ENCODE results near the gene MROH9. TPM values are rescaled to one million over a fixed set of nuclear protein-coding genes. Genes with fewer than 3 reads are reported as not detected.
"Not testable (repeated sequence)": the region's sequence is repeated elsewhere in the genome, so short reads cannot be mapped to it uniquely, and the experiment has no call there.

Gene MROH9, protein sequence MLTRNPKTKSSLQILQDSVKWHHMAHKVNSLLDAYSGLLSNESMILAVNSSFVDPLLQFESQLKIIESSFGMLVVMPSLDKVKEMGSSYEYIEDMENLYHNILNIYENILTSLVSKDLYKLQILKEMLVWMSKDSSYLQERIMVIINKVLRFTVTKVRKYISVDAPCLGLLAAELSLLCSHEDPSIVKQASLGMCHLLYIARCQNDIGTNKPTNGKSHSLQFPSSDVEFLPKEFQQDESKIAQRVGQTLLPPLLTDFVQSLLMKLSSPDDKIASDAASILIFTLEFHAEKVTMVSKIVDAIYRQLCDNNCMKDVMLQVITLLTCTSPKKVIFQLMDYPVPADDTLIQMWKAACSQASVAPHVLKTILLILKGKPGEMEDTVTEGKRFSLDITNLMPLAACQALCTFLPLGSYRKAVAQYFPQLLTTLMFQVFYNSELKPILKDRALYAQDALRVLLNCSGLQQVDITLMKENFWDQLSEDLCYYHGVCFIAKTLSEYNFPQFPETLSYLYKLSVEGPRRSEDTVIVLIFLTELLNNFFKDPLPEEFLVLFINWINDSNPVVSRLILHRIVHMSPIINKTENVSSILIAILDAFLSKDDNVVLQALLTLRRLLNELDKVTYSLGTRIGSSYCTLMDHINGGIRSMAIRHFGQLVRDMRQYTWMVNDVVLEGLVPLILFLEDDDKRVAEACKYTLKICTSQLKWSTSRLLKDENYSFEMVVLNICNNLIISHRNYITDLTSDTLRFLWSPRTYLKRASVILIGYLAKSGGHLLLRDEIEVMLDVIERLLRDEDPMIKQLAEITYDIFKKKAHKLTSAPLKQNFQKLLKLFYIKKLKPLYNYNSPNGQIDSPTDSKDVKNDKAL
- total RNA-seq = not detected

DNA sequence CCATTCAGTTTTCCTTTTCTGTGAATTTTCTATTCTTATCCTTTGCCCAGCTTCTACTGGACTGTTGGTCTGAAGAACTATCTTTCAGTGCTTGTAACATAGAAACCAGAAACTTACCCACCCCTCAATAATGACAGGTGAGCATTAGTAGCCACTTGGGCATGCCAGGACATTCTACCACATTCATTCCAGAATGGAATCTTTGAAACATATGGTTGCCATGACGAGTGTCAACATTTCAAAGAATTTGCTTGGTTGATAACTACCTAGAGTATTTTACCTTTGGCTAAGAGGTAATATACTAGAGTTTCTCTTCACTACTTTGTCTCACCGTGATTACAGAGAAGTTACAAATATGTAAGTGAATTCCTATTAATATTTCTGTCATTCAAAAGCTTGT, at the start of gene MROH9:
TSS of gene MROH9 (plus strand) at position 304 of the 400 bp plus-strand sequence. CDS start 10,023 bp downstream, outside the sequence.
- no peak for DNase-seq

DNA sequence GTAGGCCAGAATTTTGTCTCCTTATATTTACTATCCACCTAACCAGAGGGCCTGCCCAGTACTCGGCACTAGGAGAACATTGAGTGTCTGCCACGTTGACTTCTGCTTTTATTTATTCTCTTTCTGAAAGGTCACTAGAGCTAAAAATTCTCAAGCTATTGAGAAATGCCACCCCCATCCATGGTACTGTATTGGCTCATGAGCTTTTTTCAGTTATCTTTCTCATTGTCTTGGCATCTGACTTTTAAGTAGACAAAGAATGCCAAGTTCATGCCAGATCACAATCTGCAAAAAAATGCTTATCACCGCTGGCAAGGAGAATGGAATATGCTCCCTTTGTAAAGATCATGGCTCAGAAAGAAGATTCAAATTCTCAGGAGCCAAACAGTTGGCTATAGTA, 49.8 kb upstream of the MROH9 start:
- DNase-seq = no peak

DNA sequence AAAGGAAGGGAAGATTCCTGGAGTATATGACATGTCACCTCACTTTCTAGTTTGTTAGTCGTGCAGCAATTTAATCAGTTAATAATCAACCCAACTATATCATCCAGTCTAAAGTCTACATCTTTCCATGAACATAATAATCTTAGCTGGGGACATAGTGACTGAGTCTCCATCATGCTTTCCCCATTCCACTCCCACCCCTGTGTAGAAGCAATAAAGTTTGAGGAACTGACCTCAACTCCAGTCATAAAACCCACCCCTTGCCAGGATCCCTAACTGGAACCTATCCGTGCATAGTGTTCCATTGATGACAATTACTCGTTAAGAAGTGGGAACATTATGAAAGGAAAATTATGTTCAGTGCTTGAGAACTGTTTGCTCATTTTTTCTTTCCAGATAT, 48.9 kb upstream of the MROH9 start:
- DNase-seq = no peak

DNA sequence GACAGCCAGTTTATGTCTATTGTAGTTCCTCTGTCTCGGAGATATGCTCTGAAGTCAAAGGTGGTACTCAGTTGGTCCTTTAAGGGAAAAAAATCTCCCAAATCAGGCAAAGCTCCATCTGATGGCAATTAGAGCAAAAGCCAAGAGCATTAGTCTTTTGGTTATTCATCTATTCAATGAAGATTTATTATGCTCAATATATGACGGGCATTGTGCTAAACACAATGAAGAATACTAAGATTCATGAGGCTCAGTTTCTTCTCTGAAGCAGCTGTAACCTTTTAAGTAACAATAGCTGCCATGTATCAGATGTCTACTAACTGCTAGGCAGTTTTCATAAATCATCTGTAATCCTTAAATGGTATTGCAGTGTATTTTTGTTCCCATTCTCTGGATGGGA, 47.6 kb upstream of the MROH9 start:
- DNase-seq = no peak

DNA sequence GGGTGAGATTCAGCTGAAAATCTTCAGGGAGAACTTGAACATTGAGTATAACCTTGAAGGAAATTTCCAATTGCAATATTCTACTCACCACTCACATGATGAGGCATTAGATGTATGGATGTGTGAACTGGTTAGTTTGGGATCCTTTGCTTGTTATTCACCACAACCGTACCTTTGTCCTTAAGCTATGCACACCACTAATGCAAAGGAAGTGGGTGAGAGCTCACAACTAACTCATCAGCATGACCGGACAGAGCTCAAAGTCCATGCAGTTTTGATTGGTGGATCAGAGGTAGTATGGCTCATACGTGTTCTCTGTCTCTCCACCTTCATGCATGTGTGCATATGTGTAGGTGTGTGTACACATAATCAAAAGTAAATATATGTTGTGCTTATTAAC, 43.5 kb upstream of the MROH9 start:
- DNase-seq = no peak

DNA sequence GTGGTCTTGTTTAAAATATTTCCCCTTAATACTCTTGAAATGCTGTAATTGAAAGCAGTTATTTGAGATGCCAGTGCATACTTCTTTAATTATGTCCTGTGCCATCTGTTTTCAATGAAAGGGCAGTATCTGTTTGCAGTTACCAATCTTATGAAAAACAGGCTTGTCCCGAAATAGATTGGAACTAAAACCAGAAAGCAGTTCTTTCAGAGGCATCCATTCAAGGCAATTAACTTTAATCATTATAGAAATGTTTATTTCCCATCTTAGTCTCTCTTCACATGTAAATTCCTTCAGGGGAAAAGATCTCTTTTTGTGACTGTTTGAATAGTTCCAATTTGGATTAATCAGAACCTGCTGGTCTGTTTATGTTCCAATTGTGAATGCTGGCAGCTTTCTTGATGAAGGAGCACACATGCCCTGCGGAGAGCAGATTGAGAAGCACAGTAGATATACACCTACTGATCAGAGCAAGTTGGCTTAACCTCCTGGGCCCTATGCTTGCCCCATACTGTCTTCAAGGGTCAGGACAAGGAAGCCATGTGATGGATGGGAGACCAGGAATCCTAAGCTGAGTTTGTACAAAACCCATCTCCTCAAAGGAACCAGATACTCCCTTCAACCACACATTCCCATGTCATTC, 41.6 kb upstream of the MROH9 start:
- DNase-seq = no peak

DNA sequence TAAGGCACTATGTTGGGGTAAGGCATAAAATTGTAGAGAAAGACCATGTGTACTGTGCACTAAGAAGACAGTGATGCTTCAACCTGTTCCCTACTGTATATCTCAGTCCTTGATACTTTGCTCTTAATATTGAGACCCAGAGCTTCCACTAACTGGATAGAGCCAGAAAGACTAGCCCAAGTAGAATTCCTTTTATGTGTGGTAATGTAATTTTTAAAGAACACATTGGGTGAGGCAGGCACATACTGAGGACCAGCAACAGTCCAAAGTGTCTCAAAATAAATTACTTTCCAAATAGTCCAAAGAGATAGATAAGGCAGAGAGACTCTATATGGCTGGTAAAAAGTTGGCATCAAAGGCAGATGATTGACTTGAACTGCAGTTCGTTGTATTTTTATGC, 31.4 kb upstream of the MROH9 start:
- no peak for DNase-seq

DNA sequence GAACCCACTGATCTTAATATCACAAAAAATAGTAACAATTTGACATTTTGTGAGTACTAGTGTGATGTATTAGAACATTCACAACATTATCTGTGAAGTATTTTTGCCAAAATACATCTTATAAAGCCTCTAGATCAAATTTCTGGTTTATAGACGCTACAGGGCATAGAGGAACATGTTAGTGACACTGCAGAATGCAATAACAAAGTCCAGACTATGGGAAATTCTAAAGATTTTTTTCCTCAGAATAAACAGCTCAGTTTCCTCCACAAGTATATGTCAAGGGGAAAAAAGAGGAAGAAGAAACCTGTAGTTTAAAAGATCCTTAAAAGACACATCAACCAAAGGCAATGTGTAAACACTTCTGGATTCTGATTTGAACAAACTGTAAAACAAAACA, 26.4 kb upstream of the MROH9 start:
- no peak for DNase-seq

DNA sequence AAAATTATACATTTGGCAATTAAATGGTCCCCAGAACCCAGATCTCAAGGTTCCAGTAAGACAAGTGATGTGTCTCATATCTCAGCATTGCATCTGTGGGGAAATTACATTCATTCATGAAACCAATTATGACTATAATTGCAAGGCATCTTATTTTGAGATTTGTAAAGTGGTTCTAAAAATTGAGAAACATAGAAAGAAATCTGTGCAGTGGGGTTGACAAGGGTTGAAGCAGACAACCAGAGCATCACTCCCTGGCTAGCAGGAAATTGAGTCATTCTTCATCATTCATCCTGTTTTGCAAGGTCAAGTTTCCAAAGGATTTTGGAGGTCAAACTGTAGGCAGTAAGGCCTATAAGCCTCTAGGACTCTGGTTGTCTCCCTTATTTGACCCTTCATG, 25.1 kb upstream of the MROH9 start:
- no peak for DNase-seq

DNA sequence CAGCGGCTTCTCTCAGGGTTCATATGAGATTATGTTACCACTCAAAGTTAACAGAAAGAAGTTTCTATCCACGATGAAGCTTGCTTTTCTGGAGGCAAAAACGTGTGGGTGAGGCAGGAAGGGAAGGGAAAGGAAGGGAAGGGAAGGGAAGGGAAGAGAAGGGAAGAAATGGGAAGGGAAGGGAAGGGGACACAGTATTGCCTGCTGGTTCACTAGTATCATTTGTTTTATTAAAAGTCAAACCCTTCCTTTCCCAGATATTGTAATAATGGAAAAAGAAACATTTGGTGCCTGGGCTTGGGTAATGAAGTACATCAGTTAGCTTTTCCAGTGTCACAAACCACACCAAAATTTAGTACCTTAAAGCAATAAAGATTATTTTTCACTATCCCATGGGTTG, 18.0 kb upstream of the MROH9 start:
- no peak for DNase-seq

DNA sequence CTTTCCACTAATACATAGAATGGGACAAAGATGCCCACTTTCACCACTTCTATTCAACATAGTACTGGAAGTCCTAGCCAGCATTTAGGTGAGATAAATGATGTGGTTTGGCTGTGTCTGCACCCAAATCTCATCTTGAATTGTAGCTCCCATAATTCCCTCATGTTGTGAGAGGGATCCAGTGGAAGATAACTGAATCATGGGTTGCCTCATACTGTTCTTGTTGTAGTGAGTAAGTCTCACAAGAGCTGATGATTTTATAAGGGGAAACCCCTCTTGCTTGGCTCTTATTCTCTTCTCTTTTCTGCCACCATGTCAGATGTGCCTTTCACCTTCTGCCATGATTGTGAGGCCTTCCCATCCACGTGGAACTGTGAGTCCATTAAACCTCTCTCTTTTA, 10.7 kb upstream of the MROH9 start:
- DNase-seq = not testable (repeated sequence)

DNA sequence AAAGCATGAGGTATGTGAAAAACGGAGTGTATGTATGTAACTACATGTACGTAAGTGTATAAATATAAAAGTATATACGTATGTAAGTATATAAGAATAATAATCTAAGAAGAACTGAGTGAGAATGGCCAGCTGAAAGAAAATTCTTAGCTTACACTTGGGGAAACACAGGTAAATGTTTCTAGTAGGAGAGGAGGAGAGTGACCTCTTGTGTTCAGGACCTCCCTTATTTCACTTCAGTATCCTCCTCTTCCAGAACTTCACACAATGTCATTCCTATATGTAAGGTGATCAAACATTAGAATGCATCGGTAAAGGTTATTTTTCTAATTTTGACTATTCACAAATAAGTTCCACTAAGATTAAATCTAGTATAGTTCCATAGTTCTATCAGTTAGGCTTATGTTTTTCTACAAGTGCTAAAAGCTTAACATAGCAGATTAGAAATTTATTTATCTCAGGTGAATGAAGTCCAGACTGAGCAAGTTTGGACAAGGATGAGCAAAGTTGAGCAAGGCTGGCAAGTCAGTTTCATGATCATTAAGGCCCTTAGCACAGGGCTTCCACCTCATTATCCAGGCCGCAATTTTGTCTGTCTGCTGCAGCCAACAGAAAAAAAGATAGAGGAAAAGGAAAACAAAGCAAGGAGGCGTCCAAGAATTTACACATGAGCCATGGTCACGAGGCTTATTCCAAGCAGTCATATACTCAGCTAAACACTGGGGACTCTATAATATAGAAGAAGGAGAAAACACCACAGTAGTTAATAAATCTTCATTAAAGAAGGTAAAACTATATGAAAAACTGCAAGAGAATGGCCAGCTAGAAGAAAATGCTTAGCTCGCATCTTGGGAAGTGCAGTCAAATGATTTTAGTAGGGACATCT, 7.1 kb upstream of the MROH9 start:
- no peak for DNase-seq

DNA sequence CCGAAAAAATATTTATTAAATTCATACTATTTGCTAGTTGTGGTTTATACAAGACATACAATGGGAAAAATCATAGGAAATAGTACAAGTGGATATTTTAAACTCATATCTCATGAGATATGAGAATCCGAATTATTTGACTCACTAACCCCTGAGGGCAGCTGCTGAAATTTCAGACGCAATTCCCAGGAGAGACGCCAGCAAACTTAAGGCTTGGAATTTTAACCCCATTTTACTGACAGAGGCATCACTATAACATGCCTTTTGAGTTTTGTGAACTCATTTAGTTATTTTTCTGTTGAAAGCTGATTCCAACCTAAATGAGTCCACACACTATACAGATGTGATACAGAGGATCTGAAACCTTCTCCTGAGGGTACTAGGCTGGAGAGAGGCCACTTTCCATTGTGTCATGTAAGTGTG, 5.9 kb upstream of the MROH9 start:
- no peak for DNase-seq

DNA sequence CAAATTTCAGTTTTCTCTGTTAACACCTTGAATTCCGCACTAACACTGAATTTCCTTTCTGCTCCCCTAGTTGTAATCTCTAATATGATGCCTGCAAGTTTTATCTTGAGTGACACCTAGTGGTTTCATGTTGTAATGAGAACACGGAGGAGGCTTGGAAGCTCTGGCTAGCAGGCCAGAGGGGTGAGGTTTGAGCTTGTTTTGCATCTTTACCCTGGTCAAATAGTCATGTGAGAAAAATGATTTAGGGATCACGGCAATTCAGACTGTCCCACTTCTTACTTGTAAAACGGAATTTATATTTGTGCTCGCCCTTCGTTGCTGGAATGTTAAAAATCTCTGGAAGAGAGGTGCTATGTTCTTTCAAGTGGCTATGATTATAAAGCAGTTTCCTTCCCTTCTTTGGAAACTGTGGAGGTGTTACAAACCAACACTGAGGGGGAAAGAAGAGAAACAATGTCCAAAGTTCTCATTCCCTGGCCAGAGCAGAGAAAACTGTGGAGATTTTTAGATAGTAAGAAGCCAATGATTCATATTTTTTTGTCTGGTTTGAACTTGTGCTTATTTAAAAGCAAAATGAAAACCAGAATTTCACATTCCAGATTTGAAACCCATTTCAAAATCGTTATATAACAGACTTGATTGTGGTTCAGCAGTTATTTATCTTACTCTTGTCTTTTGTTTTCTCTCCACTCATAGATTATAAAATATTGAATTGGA, 5.3 kb upstream of the MROH9 start:
- DNase-seq = no peak

DNA sequence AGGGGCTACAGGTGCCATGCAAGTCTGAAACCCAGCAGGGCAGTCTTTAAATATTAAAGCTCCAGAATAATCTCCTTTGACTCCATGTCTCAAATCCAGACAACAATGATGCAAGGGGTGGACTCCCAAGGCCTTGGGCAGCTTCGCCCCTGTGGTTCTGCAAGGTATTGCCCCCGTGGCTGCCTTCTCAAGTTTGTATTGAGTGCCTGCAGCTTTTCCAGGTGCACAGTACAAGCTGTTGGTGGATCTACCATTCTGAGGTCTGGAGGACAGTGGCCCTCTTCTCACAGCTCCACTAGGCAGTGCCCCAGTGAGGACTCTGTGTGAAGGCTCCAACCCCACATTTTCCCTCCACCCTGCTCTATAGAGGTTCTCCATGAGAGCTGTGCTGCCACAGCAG, 3.7 kb upstream of the MROH9 start:
- DNase-seq = no peak

DNA sequence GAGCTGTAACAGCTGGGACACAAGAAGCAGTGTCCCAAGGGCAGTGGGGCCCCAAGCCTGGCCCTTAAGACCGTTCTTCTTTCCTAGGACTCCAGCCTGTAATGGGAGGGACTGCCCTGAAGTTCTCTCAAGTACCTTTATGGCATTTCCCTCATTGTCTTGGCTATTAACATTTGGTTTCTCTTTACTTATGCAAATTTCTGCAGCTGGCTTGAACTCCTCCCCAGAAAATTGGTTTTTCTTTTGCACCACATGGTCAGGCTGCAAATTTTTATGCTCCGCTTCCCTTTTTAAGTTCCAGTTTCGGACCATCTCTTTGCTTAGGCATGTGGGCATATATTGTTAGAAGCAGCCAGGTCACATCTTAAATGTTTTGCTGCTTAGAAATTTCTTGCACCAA, 3.1 kb upstream of the MROH9 start:
- no peak for DNase-seq

DNA sequence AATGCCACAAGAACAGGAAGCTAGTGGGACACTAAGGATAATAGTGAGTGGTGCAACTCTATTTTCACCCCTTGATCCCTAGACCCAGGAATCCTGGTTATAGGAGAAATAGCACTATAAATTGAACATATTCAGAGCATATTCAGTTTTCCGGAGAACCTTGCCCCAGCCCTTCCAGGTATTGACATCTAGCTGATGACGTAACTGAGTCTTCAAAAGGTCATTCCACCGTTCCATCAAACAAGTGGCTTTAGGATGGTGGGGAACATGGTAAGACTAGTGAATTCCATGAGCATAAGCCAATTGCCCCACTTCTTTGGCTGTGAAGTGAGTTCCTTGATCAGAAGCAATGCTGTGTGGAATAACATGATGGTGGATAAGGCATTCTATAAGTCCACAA, 2.9 kb downstream of the MROH9 start:
- no peak for DNase-seq

DNA sequence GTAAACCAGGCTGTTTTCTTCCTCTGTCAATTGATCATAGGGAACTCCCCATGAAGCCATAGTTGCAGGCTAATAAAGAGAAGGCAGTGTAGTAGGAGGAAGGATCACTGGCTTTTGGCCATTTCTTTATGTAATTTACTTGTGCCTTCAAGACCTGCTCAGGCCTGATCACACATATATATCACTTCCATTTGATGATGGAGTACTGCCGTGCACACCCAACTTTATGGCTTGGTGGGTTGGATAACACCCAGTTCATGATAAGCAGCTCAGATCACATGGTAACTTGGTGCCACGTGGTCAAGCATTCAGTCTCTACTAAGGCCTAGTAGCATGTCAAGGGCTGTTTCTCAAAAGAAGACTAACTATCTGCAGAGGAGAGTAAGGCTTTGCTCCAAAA, 4.1 kb downstream of the MROH9 start:
- DNase-seq = no peak

DNA sequence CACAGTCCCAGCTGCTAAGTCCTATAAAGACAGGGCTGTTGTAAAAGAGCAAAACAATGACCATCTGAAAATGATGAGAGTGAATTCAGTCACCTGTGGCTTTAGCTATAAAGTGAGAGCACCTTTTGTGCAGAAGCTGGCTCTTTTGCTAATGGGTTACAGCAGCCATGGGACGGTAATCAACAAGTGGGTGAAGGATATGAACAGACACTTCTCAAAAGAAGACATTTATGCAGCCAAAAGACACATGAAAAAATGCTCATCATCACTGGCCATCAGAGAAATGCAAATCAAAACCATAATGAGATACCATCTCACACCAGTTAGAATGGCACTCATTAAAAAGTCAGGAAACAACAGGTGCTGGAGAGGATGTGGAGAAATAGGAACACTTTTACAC, 16.4 kb downstream of the MROH9 start:
- not testable (repeated sequence) for DNase-seq

DNA sequence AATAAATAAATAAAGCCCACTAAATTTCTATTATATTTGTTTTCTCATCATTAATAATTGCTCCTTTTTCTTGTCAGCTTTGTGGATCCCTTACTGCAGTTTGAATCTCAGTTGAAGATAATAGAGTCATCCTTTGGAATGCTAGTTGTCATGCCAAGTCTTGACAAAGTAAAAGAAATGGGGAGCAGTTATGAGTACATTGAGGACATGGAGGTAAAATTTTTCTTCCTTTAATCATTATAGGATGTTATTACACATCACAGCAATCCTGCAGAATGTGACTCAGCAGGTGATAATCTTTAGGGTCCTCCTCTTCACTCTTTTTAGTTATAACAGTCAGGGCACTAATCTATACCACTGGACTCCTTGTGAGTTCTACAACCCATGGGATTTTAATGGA, 24.1 kb downstream of the MROH9 start:
- DNase-seq = no peak

DNA sequence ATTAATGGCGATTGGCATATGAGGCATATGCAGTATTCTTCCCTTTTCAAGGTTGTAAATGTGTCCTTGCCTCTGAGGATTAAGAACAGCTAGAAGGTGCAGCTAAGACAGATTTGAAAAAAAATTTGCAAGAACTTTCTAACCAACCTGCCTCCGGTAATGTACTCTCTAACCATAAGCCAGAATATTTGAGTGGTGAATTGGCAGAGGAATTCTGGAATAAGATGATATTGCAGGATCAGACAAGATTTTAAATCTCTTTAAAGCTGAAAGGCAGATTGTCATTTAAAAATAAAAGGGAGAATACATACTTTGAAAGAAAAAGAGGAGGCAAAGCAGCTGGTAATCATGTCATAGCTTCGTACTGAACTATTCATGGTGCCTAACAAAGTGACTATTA, 29.2 kb downstream of the MROH9 start:
- DNase-seq = no peak
